Right lung (tissue), 5 donors: ENCODE data around the gene ARHGAP35. TPM values are rescaled to one million over a fixed set of nuclear protein-coding genes. Genes with fewer than 3 reads are reported as not detected.
"Not testable (repeated sequence)": the region's sequence is repeated elsewhere in the genome, so short reads cannot be mapped to it uniquely, and the experiment has no call there.

Source experiments
- DNase-seq, 2 donors: peaks; one replicate each; pipeline ENCODE4 v3.0.0-alpha.2; 2013
- polyA plus RNA-seq, 5 donors: library from polyadenylated mRNA; unstranded; fragments of 120-200 nt; gene quantifications; one replicate each; pipeline versions ENCODE4 v1.2.1 to v1.2.3, GENCODE V29; 2013; ENCODE audit warnings: inconsistent platforms in 1 of 5, low replicate concordance in 1 of 5; ENCODE audit not compliant: insufficient read length in 5 of 5, insufficient read depth in 1 of 5

The ARHGAP35 gene
- polyA plus RNA-seq, 5 donors = 36.7 to 45.7 (median 41.0) TPM

GRCh38 chr19:46840498-46840942 lies 20.3 kb upstream of the ARHGAP35 start:
- peak; percentile 72 to 79 for DNase-seq

GRCh38 chr19:46841458-46842083 lies 19.2 kb upstream of the ARHGAP35 start:
- DNase-seq = no peak

GRCh38 chr19:46842791-46843190 lies 18.0 kb upstream of the ARHGAP35 start:
- no peak for DNase-seq

- no peak for DNase-seq
These were observed 16.7 kb upstream of the ARHGAP35 start for GRCh38 chr19:46844067-46844489.

GRCh38 chr19:46845959-46846459 lies 14.8 kb upstream of the ARHGAP35 start:
- no peak for DNase-seq

DNA sequence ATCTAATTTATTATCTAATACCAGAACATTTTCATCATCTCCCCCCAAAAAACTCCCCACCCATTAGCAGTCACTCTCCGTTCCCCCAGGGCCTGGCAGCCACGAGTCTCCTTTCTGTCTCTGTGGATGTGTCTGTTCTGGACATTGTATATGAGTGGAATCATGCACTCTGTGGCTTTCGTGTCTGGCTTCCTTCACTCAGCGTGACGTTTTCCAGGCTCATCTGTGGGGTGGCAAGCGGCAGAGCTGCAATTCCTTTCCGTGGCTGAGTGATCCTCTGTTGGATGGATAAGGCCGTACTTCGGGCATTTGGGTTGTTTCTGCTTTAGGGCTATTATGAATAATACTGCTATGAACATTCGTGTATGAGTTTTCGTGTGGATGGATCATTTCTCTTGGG lies 13.3 kb upstream of the ARHGAP35 start:
- no peak for DNase-seq

DNA sequence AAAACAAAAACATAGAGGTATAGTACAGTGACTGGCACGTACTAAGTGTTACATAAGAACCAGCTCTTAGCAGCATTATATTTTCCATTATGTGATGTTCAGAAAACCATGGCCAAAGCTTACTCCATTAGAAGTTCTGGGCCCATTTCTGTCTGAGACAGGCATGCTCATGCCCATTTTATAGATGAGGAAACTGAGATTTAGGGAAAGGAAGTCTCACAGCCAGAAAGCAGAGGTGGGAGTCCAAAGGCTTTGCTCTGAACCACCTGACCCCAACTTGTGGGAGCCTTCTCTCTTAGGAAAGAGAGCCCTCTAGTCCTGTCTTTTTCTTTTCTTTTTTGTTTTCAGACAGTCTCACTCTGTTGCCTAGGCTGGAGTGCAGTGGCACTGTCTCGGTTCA lies 12.4 kb upstream of the ARHGAP35 start:
- no peak for DNase-seq

- no peak for DNase-seq
These were observed 11.2 kb upstream of the ARHGAP35 start for GRCh38 chr19:46849610-46850009.

DNA sequence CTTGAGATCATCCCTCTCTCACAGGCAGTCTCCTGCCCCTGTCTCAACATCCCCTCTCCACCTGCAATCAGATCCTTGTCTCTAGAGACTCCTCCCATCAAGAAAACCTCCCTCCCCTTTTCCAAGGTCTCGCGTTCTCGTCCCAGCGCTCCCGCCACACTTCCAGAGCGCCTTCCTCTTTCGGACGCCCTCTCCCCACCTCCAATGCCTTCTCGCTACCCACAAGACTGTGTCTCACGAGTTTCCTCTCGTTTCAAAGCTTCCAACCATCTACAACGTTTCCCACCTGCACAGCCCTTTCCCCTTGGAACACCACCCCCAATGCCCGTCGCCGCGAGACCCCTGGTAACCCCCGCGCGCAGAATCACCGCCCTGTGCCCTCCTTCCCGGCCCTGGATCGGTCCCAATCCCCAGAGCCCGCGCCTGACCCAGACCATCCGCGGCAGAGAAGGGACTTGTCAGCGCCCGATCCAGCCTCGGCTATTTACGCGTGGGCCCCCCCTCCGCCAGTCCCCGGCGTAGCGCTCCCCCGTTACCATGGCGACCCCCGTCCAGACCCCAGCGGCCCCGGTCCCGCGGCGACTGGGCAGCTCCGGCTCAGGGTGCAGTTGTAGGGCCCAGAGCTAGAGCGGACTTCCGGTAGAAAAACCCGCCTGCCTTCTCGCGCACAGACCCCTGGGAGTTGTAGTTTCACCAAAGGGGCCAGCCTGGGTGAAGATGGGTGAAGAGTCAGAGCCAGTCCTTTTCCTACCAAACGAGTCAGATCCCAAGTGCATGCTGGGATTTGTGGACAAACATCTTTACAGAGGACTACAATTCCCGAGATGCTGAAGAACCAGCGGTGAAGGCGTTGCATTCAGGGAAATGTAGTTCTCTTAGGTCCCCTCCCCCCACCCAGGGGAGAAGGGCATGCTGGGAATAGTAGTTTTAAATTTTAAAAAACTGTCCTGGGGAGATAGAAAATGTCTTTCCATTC lies 10.3 kb upstream of the ARHGAP35 start, which contains the start of gene AP2S1:
Gene AP2S1 (minus strand): TSS at position 619 of the 976 bp plus-strand sequence. CDS start 80 bp downstream, at position 539.
- peak; percentile 95 to 96 for DNase-seq

GRCh38 chr19:46852830-46853229 lies 8.0 kb upstream of the ARHGAP35 start:
- DNase-seq = no peak

GRCh38 chr19:46854698-46855097 lies 6.1 kb upstream of the ARHGAP35 start:
- DNase-seq = not testable (repeated sequence)

- peak; percentile 93 to 96 for DNase-seq
These were observed 4.5 kb upstream of the ARHGAP35 start for GRCh38 chr19:46856062-46857022.

DNA sequence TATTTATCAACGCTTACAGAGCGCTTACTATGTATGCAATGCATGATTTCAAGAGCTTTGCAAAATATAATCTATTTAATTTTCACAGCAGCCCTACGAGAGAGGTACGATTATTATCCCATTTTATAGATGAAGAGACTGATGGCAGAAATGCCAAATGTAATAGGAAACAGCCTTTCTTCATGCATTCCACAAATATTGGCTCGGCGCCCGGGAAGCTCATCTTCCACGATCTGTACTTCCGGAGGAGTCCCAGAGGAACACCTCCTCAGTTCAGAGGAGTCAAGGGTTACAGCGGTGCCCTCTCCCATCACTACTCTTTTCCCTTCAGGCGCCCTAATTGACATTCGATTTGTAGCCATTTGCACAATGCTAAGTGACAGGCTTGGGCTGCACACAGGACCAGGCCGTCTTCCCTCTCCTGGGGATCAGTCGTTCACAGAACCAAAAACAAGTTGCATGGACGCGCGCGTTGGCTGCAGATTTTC lies 1.1 kb upstream of the ARHGAP35 start:
- DNase-seq = no peak

GRCh38 chr19:46860125-46860845 lies 512 bp upstream of the ARHGAP35 start:
- peak; percentile 97 to 98 for DNase-seq

DNA sequence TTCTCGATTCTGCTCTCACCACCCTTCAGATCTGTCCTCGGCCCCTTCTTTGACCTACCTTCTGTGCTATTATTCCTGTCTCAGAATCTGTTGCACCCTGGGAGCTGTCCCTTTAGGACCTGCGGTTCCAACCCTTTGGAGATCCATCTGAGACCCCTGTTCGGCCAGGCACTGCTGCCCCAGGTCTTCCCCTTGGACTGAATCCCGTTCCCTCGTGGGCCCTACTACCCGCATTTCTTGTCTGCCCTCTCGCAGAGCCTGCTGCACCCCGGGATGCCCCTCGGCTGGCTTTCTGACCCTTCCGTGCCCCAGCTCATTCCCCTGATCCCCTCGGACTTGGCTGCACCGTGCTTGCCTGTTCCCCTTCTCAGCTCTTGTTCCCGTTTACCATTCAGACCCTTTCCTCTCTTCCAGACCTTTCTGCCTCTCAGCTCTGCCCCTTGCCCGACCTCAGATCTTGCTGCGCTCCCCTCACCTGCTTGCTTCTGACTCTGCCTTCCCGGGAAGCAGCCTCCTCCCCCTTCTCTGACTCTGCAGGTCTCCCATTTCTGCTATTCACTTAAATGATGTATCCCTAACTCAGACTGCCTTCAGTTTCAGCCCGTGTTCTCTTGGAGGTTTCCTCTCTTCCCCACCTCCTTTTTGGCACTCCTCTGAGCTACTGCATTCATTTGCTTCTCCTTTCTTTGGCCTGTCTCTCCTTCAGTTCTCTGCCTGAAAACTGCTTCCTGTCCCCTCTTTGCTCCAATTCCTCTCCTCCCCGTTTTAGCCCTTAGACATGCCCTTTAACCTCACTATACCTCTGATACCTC lies 1.1 kb downstream of the ARHGAP35 start:
- no peak for DNase-seq

DNA sequence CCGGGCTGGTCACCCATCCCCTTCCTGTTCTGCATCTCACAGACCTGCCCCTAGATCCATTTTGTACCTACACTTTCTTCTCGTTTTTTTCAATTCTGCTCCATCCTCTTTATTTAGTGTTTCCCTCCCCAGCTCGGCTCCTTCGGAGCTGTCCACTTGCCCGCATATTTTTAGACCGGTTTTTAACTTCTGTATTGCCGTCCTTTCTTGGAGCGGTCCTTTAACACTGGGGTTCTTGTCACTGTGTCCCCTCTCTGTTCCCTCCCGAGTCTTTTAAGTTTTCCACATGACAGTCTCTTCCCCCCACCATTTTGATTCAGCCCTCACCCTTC lies 1.7 kb downstream of the ARHGAP35 start:
- DNase-seq = no peak

- no peak for DNase-seq
These were observed 2.3 kb downstream of the ARHGAP35 start for GRCh38 chr19:46862974-46863632.

GRCh38 chr19:46863818-46864629 lies 3.2 kb downstream of the ARHGAP35 start:
- no peak for DNase-seq
